SU-DHL-6 (cell line): ENCODE data around the gene INTS1.

Experiments
- H2AFZ ChIP-seq: fragments of 200-600 bp; sonication (generic); 2 replicates; pipeline ENCODE4 v1.6.1; 2014; ENCODE audit warnings: low read depth, mild to moderate bottlenecking, moderate library complexity, mixed read lengths, antibody characterized with exemption, low read length; ENCODE audit not compliant: severe bottlenecking
- H3F3A ChIP-seq: fragments of 200-600 bp; shearing (Covaris generic); 2 replicates; pipeline ENCODE4 v1.6.0; 2016; ENCODE audit warnings: antibody characterized with exemption, mild to moderate bottlenecking; ENCODE audit not compliant: insufficient read depth
- H3K27ac ChIP-seq: fragments of 200-600 bp; sonication (generic); 2 replicates; pipeline ENCODE4 v1.5.1; 2016; ENCODE audit warnings: low read depth, mild to moderate bottlenecking, low read length, moderate library complexity, mixed read lengths
- H3K27me3 ChIP-seq: fragments of 200-600 bp; sonication (generic), shearing (Covaris generic); 2 replicates; pipeline ENCODE4 v1.6.0; 2014; ENCODE audit warnings: mild to moderate bottlenecking, low read length
- H3K36me3 ChIP-seq: fragments of 200-600 bp; sonication (generic); 2 replicates; pipeline ENCODE4 v1.6.1; 2014; ENCODE audit warnings: mild to moderate bottlenecking, low read length, mixed read lengths
- H3K4me2 ChIP-seq: fragments of 300-600, 200-600 bp; shearing (Covaris generic), sonication (generic); 2 replicates; pipeline ENCODE4 v1.6.0; 2014; ENCODE audit warnings: low read length, low read depth, mild to moderate bottlenecking; ENCODE audit not compliant: poor library complexity, severe bottlenecking
- H3K4me3 ChIP-seq: fragments of 200-600 bp; sonication (generic); 2 replicates; pipeline ENCODE4 v1.5.1; 2014; ENCODE audit warnings: antibody characterized with exemption, low read length, mild to moderate bottlenecking, mixed read lengths; ENCODE audit not compliant: insufficient read depth, poor library complexity, severe bottlenecking
- H3K79me2 ChIP-seq: fragments of 200-600 bp; sonication (generic); 2 replicates; pipeline ENCODE4 v1.6.1; 2014; ENCODE audit warnings: mild to moderate bottlenecking, low read length, moderate library complexity; ENCODE audit not compliant: insufficient read depth
- H3K9ac ChIP-seq: fragments of 200-600 bp; sonication (generic); 2 replicates; pipeline ENCODE4 v1.7.0; 2014; ENCODE audit warnings: mild to moderate bottlenecking, low read length
- H3K9me2 ChIP-seq: fragments of 200-600 bp; sonication (generic); replicated peaks from 2 replicates; pipeline ENCODE4 v1.6.1; 2014; ENCODE audit warnings: low read length; ENCODE audit not compliant: insufficient read depth
- H3K9me3 ChIP-seq: fragments of 200-600 bp; sonication (generic); 2 replicates; pipeline ENCODE4 v1.6.1; 2014; ENCODE audit warnings: low read length, mixed read lengths; ENCODE audit not compliant: insufficient read depth
- H4K20me1 ChIP-seq: fragments of 200-600 bp; sonication (generic); 2 replicates; pipeline ENCODE4 v1.6.1; 2014; ENCODE audit warnings: low read depth, mild to moderate bottlenecking, antibody characterized with exemption, low read length, moderate library complexity, mixed read lengths
- EZH2phosphoT487 ChIP-seq: fragments of 200-600 bp; sonication (generic), shearing (Covaris generic); conservative IDR thresholded peaks from 2 replicates; pipeline ENCODE4 v1.6.1; 2018; ENCODE audit warnings: mild to moderate bottlenecking, antibody characterized with exemption, low read length, moderate library complexity, mixed read lengths
- TF ChIP-seq, protein P1 (sequence below): fragments of 200-600 bp; sonication (generic); IDR thresholded peaks from one replicate; pipeline ENCODE4 v1.5.1; 2017; ENCODE audit warnings: antibody characterized with exemption, mild to moderate bottlenecking, low read length, moderate library complexity; ENCODE audit not compliant: insufficient read depth, poor library complexity, severe bottlenecking

The INTS1 gene

GRCh38 chr7:1487466-1487865 lies 16.7 kb downstream of the INTS1 start:
- Histone ChIP-seq H2AFZ (no peak overlapping the region), H3K27ac (no peak overlapping the region), H3F3A (no peaks in the 10 kb centered on the region), H3K9me2 (no peaks in the 10 kb centered on the region), H3K27me3 (no peaks in the 10 kb centered on the region), H3K79me2 (no peaks in the 10 kb centered on the region), H3K4me2 (no peak overlapping the region), H3K36me3 (no peaks in the 10 kb centered on the region), H3K9ac (no peak overlapping the region), H3K9me3 (no peaks in the 10 kb centered on the region), H3K4me3 (no peak overlapping the region), H4K20me1 (no peaks in the 10 kb centered on the region)
- TF ChIP-seq, protein P1, sequence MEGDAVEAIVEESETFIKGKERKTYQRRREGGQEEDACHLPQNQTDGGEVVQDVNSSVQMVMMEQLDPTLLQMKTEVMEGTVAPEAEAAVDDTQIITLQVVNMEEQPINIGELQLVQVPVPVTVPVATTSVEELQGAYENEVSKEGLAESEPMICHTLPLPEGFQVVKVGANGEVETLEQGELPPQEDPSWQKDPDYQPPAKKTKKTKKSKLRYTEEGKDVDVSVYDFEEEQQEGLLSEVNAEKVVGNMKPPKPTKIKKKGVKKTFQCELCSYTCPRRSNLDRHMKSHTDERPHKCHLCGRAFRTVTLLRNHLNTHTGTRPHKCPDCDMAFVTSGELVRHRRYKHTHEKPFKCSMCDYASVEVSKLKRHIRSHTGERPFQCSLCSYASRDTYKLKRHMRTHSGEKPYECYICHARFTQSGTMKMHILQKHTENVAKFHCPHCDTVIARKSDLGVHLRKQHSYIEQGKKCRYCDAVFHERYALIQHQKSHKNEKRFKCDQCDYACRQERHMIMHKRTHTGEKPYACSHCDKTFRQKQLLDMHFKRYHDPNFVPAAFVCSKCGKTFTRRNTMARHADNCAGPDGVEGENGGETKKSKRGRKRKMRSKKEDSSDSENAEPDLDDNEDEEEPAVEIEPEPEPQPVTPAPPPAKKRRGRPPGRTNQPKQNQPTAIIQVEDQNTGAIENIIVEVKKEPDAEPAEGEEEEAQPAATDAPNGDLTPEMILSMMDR: no peak
- no peak for TF ChIP-seq EZH2phosphoT487

- H3K27me3 ChIP-seq: no peaks in the 10 kb centered on the region
Measured at GRCh38 chr7:1486571-1486970, 17.6 kb downstream of the INTS1 start.

GRCh38 chr7:1485156-1485555 lies 19.0 kb downstream of the INTS1 start:
- TF ChIP-seq, protein P1: no peak
- TF ChIP-seq EZH2phosphoT487: no peak
- H3F3A ChIP-seq: no peaks in the 10 kb centered on the region
- no peak overlapping the region for H2AFZ ChIP-seq
- no peak overlapping the region for H3K4me3 ChIP-seq
- H3K9me2 ChIP-seq: no peaks in the 10 kb centered on the region
- no peak overlapping the region for H3K4me2 ChIP-seq
- H4K20me1 ChIP-seq: no peaks in the 10 kb centered on the region
- H3K27ac ChIP-seq: no peak overlapping the region
- no peaks in the 10 kb centered on the region for H3K36me3 ChIP-seq
- H3K9me3 ChIP-seq: no peaks in the 10 kb centered on the region
- H3K79me2 ChIP-seq: no peaks in the 10 kb centered on the region
- H3K27me3 ChIP-seq: no peaks in the 10 kb centered on the region
- H3K9ac ChIP-seq: no peak overlapping the region

More at GRCh38 chr7:1486571-1486970, 17.6 kb downstream of the INTS1 start:
- Histone ChIP-seq H2AFZ (no peak overlapping the region), H3F3A (no peaks in the 10 kb centered on the region), H3K9me2 (no peaks in the 10 kb centered on the region), H3K36me3 (no peaks in the 10 kb centered on the region), H3K4me3 (no peak overlapping the region), H3K9ac (no peak overlapping the region), H3K9me3 (no peaks in the 10 kb centered on the region), H4K20me1 (no peaks in the 10 kb centered on the region), H3K79me2 (no peaks in the 10 kb centered on the region), H3K4me2 (no peak overlapping the region), H3K27ac (no peak overlapping the region)
- TF ChIP-seq, protein P1: no peak
- no peak for TF ChIP-seq EZH2phosphoT487
